Caco-2 (cell line): ENCODE data around the gene LAPTM5. TPM values are rescaled to one million over a fixed set of nuclear protein-coding genes. Genes with fewer than 3 reads are reported as not detected.

ENCODE experiments used
- BruUV-seq: library from RNA; stranded (reverse); fragments of 400-500 nt; replicated peaks from 2 replicates; lab custom pipeline; 2021; lab: Mats Ljungman, UMichigan
- CTCF ChIA-PET: fragments of 300-600 bp; sonication (Branson Sonifier 250); formaldehyde crosslinking; loops from one replicate; lab custom pipeline; 2022; ENCODE audit warnings: antibody characterized with exemption; lab: Charles Lee
- POLR2A ChIA-PET: fragments of 300-600 bp; sonication (Branson Sonifier 250); formaldehyde crosslinking; loops from one replicate; lab custom pipeline; 2022; ENCODE audit warnings: antibody characterized with exemption; lab: Charles Lee
- DNase-seq, 2 experiments: peaks; one replicate each; pipeline versions ENCODE4 v3.0.0 to v3.0.0-alpha.2; 2020 to 2022
- H3K27me3 ChIP-seq: replicated peaks from 2 replicates; pipeline ENCODE4 v1.6.0; 2011; ENCODE audit warnings: low read length; ENCODE audit not compliant: control insufficient read depth, insufficient read depth
- H3K36me3 ChIP-seq: 2 replicates; pipeline ENCODE4 v1.5.1; 2011; ENCODE audit warnings: low read length; ENCODE audit not compliant: control insufficient read depth, insufficient read depth
- H3K4me1 ChIP-seq: fragments of 250-450 bp; sonication (Bioruptor Pico); 2 replicates; pipeline ENCODE4 v1.5.1; 2020; ENCODE audit warnings: mild to moderate bottlenecking
- H3K4me3 ChIP-seq: 2 replicates; pipeline ENCODE4 v1.5.1; 2011; ENCODE audit warnings: low read depth, mild to moderate bottlenecking, control low read depth, low read length
- H3K9me3 ChIP-seq: fragments of 250-450 bp; sonication (Bioruptor Pico); 2 replicates; pipeline ENCODE4 v1.5.1; 2020; ENCODE audit warnings: mild to moderate bottlenecking, moderate library complexity
- H3K27ac Mint-ChIP-seq: one replicate; pipeline ENCODE4 v1.8.0; 2022; ENCODE audit warnings: mixed read lengths; ENCODE audit not compliant: unreplicated experiment
- H3K27me3 Mint-ChIP-seq: one replicate; pipeline ENCODE4 v1.8.0; 2022; ENCODE audit warnings: mixed read lengths; ENCODE audit not compliant: insufficient read depth, unreplicated experiment
- H3K36me3 Mint-ChIP-seq: one replicate; pipeline ENCODE4 v1.8.0; 2022; ENCODE audit warnings: mild to moderate bottlenecking, mixed read lengths; ENCODE audit not compliant: insufficient read depth, unreplicated experiment
- H3K4me1 Mint-ChIP-seq: one replicate; pipeline ENCODE4 v1.8.0; 2022; ENCODE audit warnings: low read depth, mixed read lengths; ENCODE audit not compliant: unreplicated experiment
- H3K4me3 Mint-ChIP-seq: one replicate; pipeline ENCODE4 v1.8.0; 2022; ENCODE audit warnings: mild to moderate bottlenecking, moderate library complexity, mixed read lengths; ENCODE audit not compliant: unreplicated experiment
- H3K9me3 Mint-ChIP-seq: one replicate; pipeline ENCODE4 v1.8.0; 2022; ENCODE audit warnings: mixed read lengths; ENCODE audit not compliant: unreplicated experiment
- CTCF ChIP-seq, 2 experiments: fragments of 200-600 bp in 1 of 2; IDR thresholded peaks; 1 replicate in 1 of 2; 2 replicates in 1 of 2; pipeline versions ENCODE4 v1.5.1 to v1.8.0; 2011 to 2022; ENCODE audit warnings: antibody characterized with exemption in 1 of 2, control low read depth in 1 of 2, inconsistent platforms in 1 of 2, low read depth in 1 of 2, low read length in 1 of 2, mild to moderate bottlenecking in 1 of 2, moderate library complexity in 1 of 2; ENCODE audit not compliant: insufficient read depth in 1 of 2, severe bottlenecking in 1 of 2, unreplicated experiment in 1 of 2
- intact Hi-C: fragments of 100-400 bp; cut with micrococcal nuclease; formaldehyde crosslinking; loops from one replicate; pipeline ENCODE4 v1.10.0; 2022; ENCODE audit not compliant: unreplicated experiment
- total RNA-seq: library from RNA; stranded (reverse); gene quantifications from 2 replicates; pipeline ENCODE4 v1.2.3, GENCODE V29; 2022

LAPTM5 gene
- total RNA-seq, 1 experiment from 2014 or later = not detected

- H3K27me3 ChIP-seq = no peaks in the 10 kb centered on the region
- intact Hi-C loops = no loop called here
- Mint-ChIP-seq H3K4me1 (no peaks in the 10 kb centered on the region), H3K4me3 (no peak overlapping the region), H3K36me3 (no peaks in the 10 kb centered on the region), H3K27ac (no peak overlapping the region), H3K27me3 (no peaks in the 10 kb centered on the region), H3K9me3 (no peaks in the 10 kb centered on the region)
- TF ChIP-seq CTCF (IDR thresholded peaks at IDR 0.05; ENCODE audit: insufficient read depth in 1 of 2, low read depth in 1 of 2, low read length in 1 of 2, severe bottlenecking in 1 of 2, unreplicated experiment in 1 of 2) = no peak
- POLR2A ChIA-PET = no interaction called here
- no peaks in the 10 kb centered on the region for H3K36me3 ChIP-seq
- CTCF ChIA-PET = no interaction called here
- no peak overlapping the region for H3K4me3 ChIP-seq
- H3K9me3 ChIP-seq = no peaks in the 10 kb centered on the region
- H3K4me1 ChIP-seq = no peaks in the 10 kb centered on the region
- DNase-seq = no peak
- no TSS peak for BruUV-seq
Measured at GRCh38 chr1:30798389-30799232, 41.0 kb upstream of the LAPTM5 start.

DNA sequence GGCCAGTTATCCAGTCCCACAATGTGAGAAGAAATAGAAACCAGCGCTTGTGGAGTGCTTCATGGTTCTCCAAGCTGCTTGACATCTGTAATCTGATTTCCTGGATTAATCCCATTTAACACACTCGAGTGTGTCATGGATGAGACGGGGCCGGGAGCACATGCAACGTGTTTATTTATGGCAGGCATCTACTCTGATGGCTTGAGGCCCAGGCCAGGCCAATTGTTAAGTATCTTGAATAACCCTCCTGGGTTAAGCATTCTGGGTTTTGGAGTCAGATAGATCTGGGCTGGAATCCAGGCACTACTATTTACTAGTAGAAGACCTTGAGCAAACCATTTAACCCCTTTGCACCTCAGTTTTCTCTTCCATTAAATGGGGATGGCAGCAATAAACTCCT, 37.5 kb upstream of the LAPTM5 start:
- intact Hi-C loops = no loop called here
- Histone ChIP-seq H3K4me1 (no peaks in the 10 kb centered on the region), H3K27me3 (no peaks in the 10 kb centered on the region), H3K4me3 (no peak overlapping the region), H3K36me3 (no peaks in the 10 kb centered on the region), H3K9me3 (no peaks in the 10 kb centered on the region)
- Mint-ChIP-seq H3K27me3 (peaks cover 6% of the 10 kb centered on the region), H3K4me1 (no peaks in the 10 kb centered on the region), H3K36me3 (no peaks in the 10 kb centered on the region), H3K9me3 (no peaks in the 10 kb centered on the region), H3K4me3 (no peak overlapping the region), H3K27ac (no peak overlapping the region)
- no TSS peak for BruUV-seq
- ChIA-PET CTCF (no interaction called here), POLR2A (no interaction called here)
- DNase-seq = no peak
- no peak for TF ChIP-seq CTCF (IDR thresholded peaks at IDR 0.05; ENCODE audit: insufficient read depth in 1 of 2, low read depth in 1 of 2, low read length in 1 of 2, severe bottlenecking in 1 of 2, unreplicated experiment in 1 of 2)

- CTCF ChIA-PET = no interaction called here
- TF ChIP-seq CTCF (IDR thresholded peaks at IDR 0.05; ENCODE audit: insufficient read depth in 1 of 2, low read depth in 1 of 2, low read length in 1 of 2, severe bottlenecking in 1 of 2, unreplicated experiment in 1 of 2) = no peak
- POLR2A ChIA-PET = no interaction called here
- Histone ChIP-seq H3K36me3 (no peaks in the 10 kb centered on the region), H3K4me3 (no peak overlapping the region), H3K4me1 (no peaks in the 10 kb centered on the region), H3K27me3 (no peaks in the 10 kb centered on the region), H3K9me3 (no peaks in the 10 kb centered on the region)
- intact Hi-C loops = no loop called here
- Mint-ChIP-seq H3K27me3 (peaks cover 6% of the 10 kb centered on the region), H3K27ac (no peak overlapping the region), H3K36me3 (no peaks in the 10 kb centered on the region), H3K4me3 (no peak overlapping the region), H3K4me1 (no peaks in the 10 kb centered on the region), H3K9me3 (no peaks in the 10 kb centered on the region)
- no TSS peak for BruUV-seq
- DNase-seq = no peak
Measured at GRCh38 chr1:30794260-30794659, 36.7 kb upstream of the LAPTM5 start.
